Skin epidermis (tissue), 12 donors: ENCODE results near the gene AQP10.
A peak's percentile ranks its signal among the peaks of the same experiment; 100 is the strongest.
"Not testable (repeated sequence)": the region's sequence is repeated elsewhere in the genome, so short reads cannot be mapped to it uniquely, and the experiment has no call there.

ENCODE experiments used
- H3K27ac ChIP-seq, 21 experiments: fragments of 200-600 bp; sonication (generic) in 11 of 21; one replicate each; pipeline ENCODE4 v1.5.0; 2020; ENCODE audit warnings: mild to moderate bottlenecking in 3 of 21, inconsistent platforms in 2 of 21, moderate library complexity in 2 of 21
- H3K4me3 ChIP-seq, 7 experiments: fragments of 200-600 bp; sonication (generic) in 2 of 7; one replicate each; pipeline ENCODE4 v1.5.0; 2020; ENCODE audit warnings: inconsistent platforms in 2 of 7, mild to moderate bottlenecking in 2 of 7, moderate library complexity in 1 of 7

Gene AQP10

DNA sequence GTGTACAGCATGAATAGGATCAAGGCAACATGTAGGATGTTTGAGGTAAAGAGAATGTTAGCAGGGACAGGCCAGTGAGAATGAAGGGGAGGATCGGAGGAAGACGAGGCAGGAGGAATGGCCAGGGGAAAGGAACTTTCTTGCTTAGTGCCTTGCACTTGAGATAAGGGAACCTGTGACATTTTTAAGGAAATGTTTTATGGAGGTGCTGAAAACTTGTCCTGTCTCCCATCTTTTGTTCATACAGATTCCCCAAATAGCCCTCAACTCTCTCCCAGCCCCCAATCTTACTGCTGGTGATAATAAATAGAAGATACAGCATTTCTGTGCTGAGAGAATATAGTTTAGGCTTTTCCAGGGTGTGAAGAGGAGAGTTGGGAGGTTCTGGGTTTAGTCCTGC lies 18.0 kb downstream of the AQP10 start:
- Histone ChIP-seq H3K27ac (peak overlapping the region in 4 of 21 experiments; percentile 35 to 92 (median 75)), H3K4me3 (no peak overlapping the region)

DNA sequence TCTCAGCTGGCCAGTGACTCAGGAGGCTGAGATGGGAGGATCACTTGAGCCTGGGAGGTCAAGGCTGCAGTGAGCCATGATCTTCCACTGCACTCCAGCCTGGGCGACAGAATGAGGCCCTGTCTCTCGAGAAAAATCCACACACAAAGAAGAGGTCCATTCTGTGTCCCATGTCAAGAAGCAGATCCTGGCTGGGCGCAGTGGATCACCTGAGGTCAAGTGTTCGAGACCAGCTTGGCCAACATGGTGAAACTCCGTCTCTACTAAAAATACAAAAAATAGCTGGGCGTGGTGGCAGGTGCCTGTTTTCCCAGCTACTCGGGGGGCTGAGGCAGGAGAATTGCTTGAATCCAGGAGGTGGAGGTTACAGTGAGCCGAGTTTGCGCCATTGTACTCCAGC lies 20.5 kb downstream of the AQP10 start:
- H3K27ac ChIP-seq, result peak overlapping the region in 5 of 21 experiments; percentile 52 to 92 (median 76)
- H3K4me3 ChIP-seq, result not testable (repeated sequence)

DNA sequence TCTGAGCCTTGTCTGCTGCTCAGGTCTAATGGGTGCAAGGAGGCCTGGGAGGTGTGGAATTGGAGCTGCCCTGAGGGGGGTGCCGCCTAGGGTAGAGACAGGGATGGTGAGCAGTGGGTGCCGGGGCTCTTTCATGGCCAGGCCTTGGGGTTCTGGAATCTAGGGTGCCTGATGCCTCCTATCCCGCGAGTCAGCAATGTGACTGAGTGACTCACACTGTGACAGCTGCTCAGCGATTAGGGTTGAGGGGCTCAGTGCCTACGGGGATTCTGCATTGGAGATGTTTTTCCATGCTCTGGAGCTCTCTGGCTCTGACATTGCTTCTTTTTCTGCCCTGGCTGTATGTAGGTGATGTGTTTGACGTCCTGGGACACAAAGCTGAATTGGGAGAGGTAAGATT lies 21.2 kb downstream of the AQP10 start:
- Histone ChIP-seq H3K27ac (peak overlapping the region in 12 of 21 experiments; percentile 0 to 92 (median 59)), H3K4me3 (no peak overlapping the region)

DNA sequence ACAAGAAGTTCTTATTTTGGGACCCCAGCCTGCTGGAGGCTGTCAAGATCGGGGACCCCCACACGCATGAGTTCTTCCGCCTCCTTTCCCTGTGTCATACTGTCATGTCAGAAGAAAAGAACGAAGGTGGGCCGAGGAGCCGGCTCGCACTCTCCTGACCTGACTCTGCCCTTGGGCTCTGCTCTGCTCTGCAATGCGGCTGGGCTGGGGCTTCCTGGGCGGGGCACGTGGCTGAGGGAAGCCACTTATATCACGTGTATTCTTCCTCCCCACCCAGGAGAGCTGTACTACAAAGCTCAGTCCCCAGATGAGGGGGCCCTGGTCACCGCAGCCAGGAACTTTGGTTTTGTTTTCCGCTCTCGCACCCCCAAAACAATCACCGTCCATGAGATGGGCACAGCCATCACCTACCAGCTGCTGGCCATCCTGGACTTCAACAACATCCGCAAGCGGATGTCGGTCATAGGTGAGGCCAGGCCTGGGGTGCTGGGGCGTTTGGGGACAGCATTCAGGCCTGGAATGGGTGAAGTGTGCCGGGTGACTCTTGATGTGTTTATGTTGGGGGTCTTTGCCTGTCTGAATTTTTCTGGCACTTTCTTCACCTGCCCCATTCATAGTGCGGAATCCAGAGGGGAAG lies 22.1 kb downstream of the AQP10 start:
- Histone ChIP-seq H3K4me3 (peak overlapping the region in 3 of 7 experiments; percentile 5 to 13 (median 7)), H3K27ac (peak overlapping the region in 12 of 21 experiments; percentile 0 to 92 (median 59))

DNA sequence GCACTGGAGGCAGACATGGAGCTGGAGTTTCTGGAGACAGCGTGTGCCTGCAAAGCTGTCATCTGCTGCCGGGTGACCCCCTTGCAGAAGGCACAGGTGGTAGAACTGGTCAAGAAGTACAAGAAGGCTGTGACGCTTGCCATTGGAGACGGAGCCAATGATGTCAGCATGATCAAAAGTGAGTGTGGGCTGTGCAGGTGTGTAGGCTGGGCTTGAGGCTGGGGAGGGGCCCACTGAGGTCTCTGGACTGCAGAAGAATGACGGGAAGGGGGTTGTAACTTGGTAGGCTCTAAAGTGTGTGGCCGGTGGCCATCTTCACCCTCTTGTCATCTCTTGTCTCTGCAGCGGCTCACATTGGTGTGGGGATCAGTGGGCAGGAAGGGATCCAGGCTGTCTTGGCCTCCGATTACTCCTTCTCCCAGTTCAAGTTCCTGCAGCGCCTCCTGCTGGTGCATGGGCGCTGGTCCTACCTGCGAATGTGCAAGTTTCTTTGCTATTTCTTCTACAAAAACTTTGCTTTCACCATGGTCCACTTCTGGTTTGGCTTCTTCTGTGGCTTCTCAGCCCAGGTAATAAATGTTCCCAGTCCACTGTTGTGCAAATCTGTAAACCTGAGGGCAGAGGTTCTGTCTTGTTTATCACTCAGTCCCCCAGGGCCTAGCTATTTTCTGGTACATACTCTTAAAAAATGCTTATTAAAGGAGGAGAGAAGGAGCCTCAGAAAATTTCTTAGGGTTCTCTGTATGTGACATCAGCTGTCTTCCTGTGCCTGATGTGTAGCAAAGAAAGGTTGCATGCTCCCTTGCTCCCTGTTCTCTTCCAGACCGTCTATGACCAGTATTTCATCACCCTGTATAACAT lies 24.3 kb downstream of the AQP10 start:
- peak overlapping the region in 1 of 7 experiments; percentile 20 for H3K4me3 ChIP-seq
- peak overlapping the region in 1 of 21 experiments; percentile 92 for H3K27ac ChIP-seq

DNA sequence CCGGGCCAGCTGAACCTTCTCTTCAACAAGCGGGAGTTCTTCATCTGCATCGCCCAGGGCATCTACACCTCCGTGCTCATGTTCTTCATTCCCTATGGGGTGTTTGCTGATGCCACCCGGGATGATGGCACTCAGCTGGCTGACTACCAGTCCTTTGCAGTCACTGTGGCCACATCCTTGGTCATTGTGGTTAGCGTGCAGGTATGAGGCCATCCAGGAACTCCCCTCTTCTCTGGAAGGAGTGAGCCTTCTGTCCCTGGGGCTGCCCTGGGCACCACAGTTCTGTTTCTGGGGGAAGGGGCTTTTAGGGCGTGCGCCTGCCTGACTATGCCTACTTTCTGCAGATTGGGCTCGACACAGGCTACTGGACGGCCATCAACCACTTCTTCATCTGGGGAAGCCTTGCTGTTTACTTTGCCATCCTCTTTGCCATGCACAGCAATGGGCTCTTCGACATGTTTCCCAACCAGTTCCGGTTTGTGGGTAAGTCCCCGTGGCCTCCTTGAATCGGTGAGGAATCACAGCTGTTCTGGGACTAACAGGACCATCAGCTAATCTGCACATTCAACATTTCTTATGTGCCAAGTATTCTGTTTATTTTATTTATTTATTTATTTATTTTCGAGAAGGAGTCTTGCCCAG lies 25.5 kb downstream of the AQP10 start:
- H3K4me3 ChIP-seq, result no peak overlapping the region
- H3K27ac ChIP-seq, result no peak overlapping the region

DNA sequence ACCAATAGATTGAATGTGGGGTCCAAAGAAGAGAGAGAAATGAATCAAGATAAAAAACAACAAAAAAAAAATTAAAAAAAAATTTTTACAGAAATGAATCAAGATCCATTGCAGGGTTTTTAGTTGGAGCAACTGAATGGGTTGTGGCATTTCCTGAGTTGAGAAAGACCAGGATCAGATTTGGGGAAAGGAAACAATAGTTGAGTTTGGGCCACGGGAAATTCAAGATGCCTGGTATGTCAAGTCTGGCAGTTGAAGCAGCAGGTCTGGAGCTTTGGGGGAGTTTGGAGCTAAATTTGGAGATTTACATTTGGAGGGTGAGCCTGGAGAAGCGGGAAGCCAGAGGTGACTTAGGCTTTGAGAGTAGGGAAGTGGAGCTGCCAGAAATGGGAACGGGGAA lies 27.1 kb downstream of the AQP10 start:
- H3K27ac ChIP-seq, result no peak overlapping the region

DNA sequence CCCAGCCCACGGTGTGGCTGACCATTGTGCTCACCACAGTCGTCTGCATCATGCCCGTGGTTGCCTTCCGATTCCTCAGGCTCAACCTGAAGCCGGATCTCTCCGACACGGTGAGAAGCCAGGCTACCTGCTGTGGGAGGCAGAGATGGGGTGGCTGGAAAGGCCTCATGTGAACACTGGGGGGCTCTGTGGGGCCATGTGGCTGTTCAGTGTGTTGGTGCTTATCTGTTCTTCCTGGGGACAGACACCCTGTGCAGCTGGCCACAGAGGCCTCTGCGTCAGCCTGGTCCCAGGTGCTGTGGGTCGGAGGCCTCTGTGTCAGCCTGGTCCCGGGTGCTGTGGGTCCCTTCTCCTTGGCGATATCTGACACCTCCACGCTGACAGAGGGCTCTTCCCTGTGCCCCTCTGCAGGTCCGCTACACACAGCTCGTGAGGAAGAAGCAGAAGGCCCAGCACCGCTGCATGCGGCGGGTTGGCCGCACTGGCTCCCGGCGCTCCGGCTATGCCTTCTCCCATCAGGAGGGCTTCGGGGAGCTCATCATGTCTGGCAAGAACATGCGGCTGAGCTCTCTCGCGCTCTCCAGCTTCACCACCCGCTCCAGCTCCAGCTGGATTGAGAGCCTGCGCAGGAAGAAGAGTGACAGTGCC lies 27.7 kb downstream of the AQP10 start:
- Histone ChIP-seq H3K27ac (no peak overlapping the region), H3K4me3 (no peak overlapping the region)

More for the DNA sequence above, 27.1 kb downstream of the AQP10 start:
- H3K4me3 ChIP-seq, result no peak overlapping the region

DNA sequence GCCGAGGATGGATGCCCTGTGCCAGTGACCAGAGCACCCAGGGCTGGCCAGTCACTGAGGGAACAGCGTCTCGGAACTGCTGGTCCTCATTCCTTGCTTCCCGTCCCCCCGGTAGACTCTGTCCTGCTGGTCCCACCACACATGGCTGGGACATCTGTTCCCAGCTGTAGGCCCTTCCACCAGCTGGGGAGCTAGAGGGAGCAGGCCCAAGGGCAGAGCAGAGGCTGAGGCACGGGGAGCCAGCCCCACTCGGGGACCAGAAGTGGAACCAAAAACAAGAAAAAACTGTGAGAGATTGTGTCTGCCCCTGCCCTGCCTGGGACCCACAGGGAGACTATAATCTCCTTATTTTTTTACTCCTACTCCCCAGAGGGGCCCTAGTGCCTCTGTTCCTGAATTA lies 28.2 kb downstream of the AQP10 start:
- no peak overlapping the region for H3K27ac ChIP-seq
- no peak overlapping the region for H3K4me3 ChIP-seq

DNA sequence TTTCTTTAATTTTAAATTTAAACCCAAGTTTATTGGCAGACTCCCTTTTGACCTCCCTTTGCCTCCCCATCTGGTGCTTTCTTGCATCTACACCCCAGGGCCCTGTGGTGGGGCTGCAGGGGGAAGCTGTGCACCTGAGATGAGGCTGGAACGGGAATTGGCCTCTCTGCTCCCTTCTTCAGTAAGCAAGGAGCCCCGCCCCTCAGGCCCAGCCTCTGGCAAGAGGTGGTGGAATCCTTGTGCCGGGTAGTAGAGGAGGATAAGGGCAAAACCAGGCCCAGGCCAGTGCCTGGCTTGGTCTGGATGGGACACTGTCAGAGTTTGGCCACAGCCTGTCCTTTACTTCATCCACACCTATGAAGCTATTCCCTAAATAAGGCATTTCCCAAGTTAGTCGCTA lies 29.5 kb downstream of the AQP10 start:
- Histone ChIP-seq H3K27ac (no peak overlapping the region), H3K4me3 (no peak overlapping the region)

DNA sequence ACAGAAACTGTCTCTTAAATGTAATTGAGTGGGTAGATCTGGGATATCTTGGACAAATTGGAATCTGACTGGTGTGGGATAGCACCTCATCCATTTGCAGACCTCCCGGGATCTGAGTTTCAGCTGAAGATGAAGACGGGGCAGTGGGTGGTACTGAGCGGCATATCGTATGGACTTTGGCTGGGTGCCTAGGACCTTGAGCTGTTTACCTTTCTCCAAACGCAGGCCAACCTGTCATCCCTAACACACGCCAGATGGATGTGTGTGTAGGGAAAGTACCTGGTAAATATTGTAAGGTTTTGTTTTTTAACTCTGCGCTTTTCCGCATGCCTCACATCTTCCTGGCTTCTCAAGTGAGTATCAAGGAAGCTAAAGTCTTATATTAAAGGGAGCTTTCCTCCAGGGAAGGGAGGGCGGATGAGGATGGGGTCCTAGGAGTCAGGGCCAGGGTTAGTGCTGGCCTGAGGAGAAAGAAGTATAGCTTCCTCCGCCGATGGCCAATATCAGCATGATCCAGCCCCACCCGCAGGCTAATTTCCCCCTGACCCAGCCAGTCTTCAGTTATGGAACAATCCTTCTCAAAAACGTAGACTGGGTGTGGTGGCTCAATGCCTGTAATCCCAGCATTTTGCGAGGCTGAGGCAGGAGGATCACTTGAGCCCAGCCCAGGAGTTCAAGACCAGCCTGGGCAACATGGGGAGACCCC lies 30.6 kb downstream of the AQP10 start:
- Histone ChIP-seq H3K27ac (peak overlapping the region in 1 of 21 experiments; percentile 79), H3K4me3 (no peak overlapping the region)

DNA sequence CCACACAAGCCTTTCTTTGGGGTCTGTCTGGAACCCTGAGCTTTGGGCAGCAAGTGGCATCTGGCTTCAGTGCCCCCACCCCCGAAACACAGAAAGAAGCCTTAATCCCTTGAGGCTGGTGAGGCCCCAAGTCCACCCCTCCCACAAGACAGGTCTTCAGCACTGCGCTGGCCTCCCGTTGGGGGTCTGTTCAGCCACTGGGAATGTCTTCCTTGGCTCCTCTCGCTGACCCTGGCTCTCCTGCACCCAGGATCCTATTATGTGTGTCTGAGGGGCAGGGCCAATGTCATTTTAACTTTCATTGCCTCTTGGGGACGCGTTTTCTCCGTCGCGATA lies 31.3 kb downstream of the AQP10 start:
- H3K27ac ChIP-seq, result peak overlapping the region in 10 of 21 experiments; percentile 22 to 79 (median 66)
- peak overlapping the region; percentile 8 to 41 (median 25) for H3K4me3 ChIP-seq

DNA sequence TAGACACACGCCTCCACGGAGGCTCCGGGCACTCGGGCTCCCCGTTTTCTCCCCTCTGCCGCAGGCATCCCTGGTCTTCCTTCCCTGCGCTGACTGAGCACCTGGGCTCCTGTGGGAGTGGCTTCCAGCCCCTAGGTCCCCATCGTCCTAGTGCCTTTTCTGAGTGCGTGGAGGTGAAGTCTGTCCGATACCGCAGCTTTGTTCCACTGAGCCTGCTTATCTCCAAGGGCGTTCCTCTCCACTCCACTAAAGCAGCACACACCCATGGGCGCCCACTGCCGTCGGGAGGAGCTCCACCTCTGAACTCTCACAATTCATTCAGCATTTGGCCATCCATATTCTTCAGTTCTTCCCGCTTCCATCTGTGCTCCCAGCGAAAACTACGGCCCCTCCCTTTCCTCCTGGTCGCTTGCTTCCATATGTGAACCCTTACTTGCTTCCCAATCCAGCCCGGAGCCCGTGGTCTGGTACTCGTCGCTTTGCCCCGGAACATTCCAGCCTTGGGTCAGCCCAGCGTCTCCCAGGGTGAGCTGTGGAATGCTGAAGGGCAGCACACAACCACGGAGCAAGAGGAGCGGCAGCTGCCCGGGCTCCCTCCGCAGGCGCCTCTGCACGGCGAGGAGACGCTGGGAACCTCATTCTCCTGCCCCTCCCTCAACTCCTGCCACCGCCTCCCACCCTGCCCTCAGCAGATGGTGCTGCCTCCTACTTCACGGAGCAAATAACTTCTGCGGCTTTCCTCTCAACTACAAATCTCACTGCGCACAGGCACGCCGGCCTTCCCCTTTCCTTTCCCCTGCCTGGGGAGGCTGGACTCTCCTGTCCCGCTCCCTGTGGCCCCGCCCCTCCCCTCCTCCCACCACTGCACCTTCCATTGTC lies 31.9 kb downstream of the AQP10 start:
- peak overlapping the region in 15 of 21 experiments; percentile 22 to 79 (median 58) for H3K27ac ChIP-seq

DNA sequence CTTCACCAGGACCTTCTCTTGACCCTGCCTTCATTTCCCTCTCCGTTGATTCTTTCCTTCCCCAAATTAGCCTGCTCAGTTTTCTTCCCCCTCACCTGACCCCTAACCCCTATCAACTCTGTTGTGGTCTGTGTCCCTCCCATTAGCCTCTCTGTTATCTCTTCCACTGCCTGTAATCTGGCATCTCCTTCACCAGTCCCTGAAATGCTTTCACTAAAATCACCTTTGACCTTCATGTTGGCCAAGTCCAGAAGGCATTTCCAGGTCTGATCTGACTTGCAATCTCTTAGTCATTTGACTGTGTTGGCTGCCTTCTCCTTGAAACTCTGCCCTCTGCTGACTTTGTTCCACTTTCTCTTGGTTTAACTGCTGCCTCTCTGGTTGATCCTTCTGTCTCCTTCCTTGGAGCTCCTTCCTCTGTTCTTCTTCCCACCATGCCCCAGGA lies 32.6 kb downstream of the AQP10 start:
- Histone ChIP-seq H3K27ac (peak overlapping the region in 14 of 21 experiments; percentile 28 to 79 (median 60)), H3K4me3 (peak overlapping the region in 6 of 7 experiments; percentile 8 to 41 (median 26))

More for the DNA sequence above, 31.9 kb downstream of the AQP10 start:
- H3K4me3 ChIP-seq, result peak overlapping the region; percentile 8 to 41 (median 25)

DNA sequence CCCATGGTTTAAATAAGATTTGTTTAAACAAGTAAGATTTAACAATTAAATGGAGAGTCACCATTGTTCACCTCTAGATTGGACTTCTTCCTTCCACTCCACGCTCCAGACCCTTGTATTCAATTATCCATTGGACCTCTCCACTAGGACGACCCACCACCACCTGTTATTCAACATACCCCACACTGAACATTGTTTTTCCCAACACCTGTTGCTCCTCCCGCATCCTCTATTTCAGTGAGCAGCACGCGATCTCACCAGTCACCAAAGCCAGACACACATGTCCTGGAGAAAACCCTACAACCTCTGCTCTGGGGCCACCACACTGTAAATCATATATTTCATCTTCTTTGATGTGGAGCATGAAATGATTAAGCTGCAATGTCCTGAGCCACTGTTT lies 33.1 kb downstream of the AQP10 start:
- Histone ChIP-seq H3K4me3 (no peak overlapping the region), H3K27ac (no peak overlapping the region)

DNA sequence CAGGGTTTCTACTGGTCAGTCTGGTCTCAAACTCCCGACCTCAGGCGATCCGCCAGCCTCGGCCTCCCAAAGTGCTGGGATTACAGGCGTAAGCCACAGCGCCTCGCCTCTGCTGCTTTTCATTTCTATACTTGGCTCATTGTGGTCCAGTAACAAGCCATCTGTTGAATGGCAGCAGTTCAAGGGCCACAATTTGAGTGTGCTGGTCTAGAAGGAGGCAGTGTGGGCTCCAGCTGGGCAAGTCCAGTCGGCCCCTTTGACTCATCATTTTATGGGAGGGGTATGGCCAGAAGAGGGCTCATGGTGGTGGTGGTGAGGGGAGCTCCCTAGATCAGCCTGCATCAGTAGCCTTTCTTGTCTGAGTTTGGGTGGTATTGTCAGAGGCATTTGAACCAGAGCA lies 37.6 kb downstream of the AQP10 start:
- H3K27ac ChIP-seq, result no peak overlapping the region
- H3K4me3 ChIP-seq, result no peak overlapping the region

DNA sequence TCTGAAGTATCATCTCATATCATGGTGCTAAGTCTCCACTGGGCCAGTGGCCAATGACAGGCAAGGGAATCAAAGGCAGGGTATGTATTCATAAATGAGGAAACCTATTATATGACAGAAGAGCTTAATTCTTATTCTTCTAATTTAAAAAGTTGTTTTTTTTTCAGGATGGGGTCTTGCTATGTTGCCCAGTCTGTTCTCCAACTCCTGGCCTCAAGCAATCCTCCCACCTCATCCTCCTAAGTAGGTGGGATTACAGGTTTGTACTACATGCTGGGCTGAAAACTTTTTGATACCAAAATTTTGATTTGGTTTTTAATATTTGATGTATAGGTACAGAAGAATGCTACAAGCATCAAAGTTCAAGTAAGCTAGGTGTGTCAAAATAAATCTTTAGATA lies 39.4 kb downstream of the AQP10 start:
- H3K27ac ChIP-seq, result no peak overlapping the region
- H3K4me3 ChIP-seq, result no peak overlapping the region

DNA sequence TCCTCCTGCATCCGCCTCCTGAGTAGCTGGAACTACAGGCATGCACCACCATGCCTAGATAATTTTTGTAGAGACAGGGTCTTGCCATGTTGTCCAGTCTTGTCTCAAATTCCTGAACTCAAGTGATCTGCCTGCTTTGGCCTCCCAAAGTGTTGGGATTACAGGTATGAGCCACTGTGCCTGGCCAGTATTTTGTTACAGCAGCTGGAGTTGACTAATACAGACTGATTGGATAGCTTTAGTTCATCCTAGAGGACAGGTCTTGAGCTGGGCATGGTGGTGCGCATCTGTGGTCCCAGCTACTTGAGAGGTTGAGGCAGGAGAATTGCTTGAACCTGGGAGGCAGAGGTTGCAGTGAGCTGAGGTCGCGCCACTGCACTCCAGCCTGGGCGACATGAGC lies 40.0 kb downstream of the AQP10 start:
- not testable (repeated sequence) for H3K4me3 ChIP-seq, H3K27ac ChIP-seq
